Measurements from ENCODE around the gene CLSTN1.

The CLSTN1 gene

DNA sequence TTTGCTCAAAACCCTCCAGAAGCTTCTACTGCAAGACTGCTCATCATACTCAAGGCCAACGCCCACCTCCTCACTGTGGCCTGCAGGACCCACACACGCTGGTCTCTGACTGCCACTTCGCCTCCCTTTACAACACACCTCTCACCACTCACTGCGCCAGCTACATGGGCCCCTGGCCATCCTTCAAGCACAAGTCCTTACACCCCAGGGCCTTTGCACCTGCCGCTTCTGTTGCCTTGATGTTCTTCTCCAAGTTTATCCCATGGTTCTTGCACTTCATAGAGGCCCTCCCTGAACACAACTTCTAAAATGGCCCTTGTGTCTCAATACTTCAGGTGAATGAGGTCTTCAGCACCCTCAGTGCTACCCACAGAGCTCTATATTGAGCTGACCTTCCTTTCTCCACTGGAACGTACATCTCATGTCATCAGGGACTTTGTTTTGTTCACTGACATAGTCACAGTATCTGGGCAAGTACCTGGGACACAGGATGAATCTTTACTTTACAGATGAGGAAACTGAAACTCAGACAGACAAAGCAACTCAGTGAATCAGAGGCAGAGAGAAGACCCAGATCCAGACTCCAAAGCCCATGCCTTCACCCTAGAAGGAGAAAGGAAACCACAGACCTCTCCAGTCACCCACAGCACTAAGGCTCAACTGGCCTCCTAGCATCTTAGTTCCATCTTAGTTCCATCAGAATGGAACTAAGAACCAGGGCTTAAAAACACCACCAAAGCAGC lies 34.7 kb upstream of the CLSTN1 start:
- peaks cover 6% of the 10 kb centered on the region for H3K9me3 Mint-ChIP-seq
- H3K4me1 Mint-ChIP-seq: peaks cover 17% of the 10 kb centered on the region
- peak overlapping the region in 1 of 3 experiments; percentile 68 for H3K27ac Mint-ChIP-seq
- no peak overlapping the region for H3K4me3 Mint-ChIP-seq
- no peaks in the 10 kb centered on the region for H3K27me3 Mint-ChIP-seq (ENCODE audit: low read depth)
- TF ChIP-seq, protein P1, sequence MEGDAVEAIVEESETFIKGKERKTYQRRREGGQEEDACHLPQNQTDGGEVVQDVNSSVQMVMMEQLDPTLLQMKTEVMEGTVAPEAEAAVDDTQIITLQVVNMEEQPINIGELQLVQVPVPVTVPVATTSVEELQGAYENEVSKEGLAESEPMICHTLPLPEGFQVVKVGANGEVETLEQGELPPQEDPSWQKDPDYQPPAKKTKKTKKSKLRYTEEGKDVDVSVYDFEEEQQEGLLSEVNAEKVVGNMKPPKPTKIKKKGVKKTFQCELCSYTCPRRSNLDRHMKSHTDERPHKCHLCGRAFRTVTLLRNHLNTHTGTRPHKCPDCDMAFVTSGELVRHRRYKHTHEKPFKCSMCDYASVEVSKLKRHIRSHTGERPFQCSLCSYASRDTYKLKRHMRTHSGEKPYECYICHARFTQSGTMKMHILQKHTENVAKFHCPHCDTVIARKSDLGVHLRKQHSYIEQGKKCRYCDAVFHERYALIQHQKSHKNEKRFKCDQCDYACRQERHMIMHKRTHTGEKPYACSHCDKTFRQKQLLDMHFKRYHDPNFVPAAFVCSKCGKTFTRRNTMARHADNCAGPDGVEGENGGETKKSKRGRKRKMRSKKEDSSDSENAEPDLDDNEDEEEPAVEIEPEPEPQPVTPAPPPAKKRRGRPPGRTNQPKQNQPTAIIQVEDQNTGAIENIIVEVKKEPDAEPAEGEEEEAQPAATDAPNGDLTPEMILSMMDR (IDR thresholded peaks at IDR 0.05; ENCODE audit: unreplicated experiment in 3 of 3): no peak
- H3K36me3 Mint-ChIP-seq (ENCODE audit: low read depth): peaks cover 29% of the 10 kb centered on the region

DNA sequence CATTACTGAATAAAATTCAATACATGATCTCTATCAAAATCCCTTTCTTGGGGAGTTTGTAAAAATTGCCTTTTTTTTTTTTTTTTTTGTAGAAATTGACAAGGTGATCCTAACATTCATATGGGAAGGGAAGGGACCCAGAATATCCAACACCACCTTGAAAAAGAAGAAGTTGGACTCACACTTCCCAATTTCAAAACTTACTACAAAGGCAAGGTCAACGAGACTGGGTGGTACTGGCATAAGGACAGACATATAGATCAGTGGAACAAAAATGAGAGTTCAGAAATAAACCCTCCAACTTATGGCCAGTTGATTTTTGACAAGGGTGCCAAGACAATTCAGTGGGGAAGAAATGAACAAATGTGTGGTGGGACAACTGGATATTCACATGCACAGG lies 31.4 kb upstream of the CLSTN1 start:
- no peaks in the 10 kb centered on the region for H3K27me3 Mint-ChIP-seq (ENCODE audit: low read depth)
- H3K36me3 Mint-ChIP-seq (ENCODE audit: low read depth): peaks cover 31% of the 10 kb centered on the region
- no peak overlapping the region for H3K4me3 Mint-ChIP-seq
- H3K4me1 Mint-ChIP-seq: peaks cover 5% of the 10 kb centered on the region
- TF ChIP-seq, protein P1 (IDR thresholded peaks at IDR 0.05; ENCODE audit: unreplicated experiment in 3 of 3): no peak
- H3K27ac Mint-ChIP-seq: no peak overlapping the region
- peaks cover 6% of the 10 kb centered on the region for H3K9me3 Mint-ChIP-seq

DNA sequence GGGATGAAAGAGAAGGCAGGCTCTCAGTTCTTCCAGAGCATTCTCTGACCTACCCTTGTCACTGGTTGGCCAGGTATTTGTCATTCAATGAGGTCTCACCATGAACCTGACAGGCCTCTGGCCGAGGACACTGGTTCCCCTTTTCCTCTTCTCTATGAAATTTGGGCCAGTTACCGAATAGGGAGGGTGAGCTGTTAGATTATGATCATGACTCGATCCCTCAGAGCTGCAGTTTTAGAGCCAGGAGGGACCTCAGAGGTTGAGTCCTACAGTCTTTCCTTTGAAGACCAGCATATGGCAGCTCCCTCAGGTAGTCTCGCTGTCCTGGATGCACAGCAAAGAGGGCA lies 29.5 kb upstream of the CLSTN1 start:
- TF ChIP-seq, protein P1 (IDR thresholded peaks at IDR 0.05; ENCODE audit: unreplicated experiment in 3 of 3): no peak
- peaks cover 6% of the 10 kb centered on the region for H3K9me3 Mint-ChIP-seq
- H3K4me1 Mint-ChIP-seq: peaks cover 1% of the 10 kb centered on the region
- H3K27ac Mint-ChIP-seq: no peak overlapping the region
- no peaks in the 10 kb centered on the region for H3K27me3 Mint-ChIP-seq (ENCODE audit: low read depth)
- H3K36me3 Mint-ChIP-seq (ENCODE audit: low read depth): peaks cover 30% of the 10 kb centered on the region
- no peak overlapping the region for H3K4me3 Mint-ChIP-seq

DNA sequence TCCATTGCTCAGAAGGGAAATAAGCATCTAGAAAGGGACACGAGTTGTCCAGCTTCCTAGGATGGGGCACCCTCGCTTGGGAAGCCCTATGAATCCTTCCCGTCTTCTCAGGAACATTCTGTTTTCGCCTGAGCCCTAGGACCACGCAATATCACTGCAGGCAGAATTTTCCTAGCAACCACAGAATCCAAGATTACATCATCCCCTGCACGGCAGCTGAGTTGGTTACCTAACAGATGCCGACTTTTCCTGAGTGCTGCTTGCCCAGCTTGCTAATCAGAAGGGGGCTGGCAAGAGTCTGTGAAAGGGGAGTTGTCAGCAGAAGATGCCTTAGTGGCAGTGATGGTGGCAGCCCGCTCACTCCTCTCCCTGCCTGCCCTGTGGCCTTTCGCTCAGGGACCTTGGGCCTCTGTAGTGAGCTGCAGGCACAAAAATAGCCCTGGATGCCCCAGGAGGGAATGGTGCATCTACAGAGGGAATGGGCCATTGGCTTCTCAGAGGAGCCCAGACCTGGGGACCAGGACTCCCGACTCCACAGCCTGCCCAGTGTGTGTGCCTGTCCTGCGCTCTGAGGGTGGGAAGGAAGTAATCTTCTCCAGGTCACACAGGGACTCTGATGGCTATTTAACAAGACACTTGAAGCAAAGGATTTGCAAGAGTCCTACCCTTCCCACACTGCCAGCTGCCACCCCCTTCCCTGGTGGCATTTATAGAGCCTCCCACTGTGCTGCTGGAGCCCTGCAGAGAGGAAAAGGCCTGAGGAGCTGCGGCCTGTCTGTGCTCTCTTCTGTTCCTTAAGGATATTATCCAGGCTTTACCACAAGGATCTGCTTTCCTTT lies 28.9 kb upstream of the CLSTN1 start:
- H3K36me3 Mint-ChIP-seq (ENCODE audit: low read depth): peaks cover 24% of the 10 kb centered on the region
- TF ChIP-seq, protein P1 (IDR thresholded peaks at IDR 0.05; ENCODE audit: unreplicated experiment in 3 of 3): no peak
- peaks cover 6% of the 10 kb centered on the region for H3K9me3 Mint-ChIP-seq
- H3K4me3 Mint-ChIP-seq: no peak overlapping the region
- H3K27ac Mint-ChIP-seq: peak overlapping the region in 1 of 3 experiments; percentile 42
- H3K4me1 Mint-ChIP-seq: peaks cover 7% of the 10 kb centered on the region
- no peaks in the 10 kb centered on the region for H3K27me3 Mint-ChIP-seq (ENCODE audit: low read depth)

DNA sequence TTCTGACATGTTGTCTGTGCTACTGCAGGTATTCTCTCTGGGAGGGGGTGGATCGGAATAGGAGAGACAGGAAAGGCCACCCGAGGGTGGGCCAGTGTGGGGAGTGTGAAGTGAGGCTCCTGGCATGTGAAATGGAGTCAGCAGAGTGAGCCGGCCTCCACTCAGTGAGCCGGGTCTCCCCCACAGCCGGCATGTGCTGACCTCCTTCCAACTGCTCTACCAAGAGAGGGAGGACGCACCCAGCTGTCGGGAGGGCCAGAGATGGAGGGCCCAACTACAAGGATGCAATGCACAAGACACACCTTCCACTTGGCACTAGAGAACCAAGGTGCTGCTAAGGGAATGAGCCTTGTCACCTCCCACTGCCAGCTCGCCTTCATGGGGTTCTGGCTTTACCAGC lies 28.2 kb upstream of the CLSTN1 start:
- peak overlapping the region in 2 of 3 experiments; percentile 31 to 42 for H3K27ac Mint-ChIP-seq
- peaks cover 6% of the 10 kb centered on the region for H3K9me3 Mint-ChIP-seq
- H3K27me3 Mint-ChIP-seq (ENCODE audit: low read depth): no peaks in the 10 kb centered on the region
- peaks cover 13% of the 10 kb centered on the region for H3K4me1 Mint-ChIP-seq
- TF ChIP-seq, protein P1 (IDR thresholded peaks at IDR 0.05; ENCODE audit: unreplicated experiment in 3 of 3): no peak
- peaks cover 22% of the 10 kb centered on the region for H3K36me3 Mint-ChIP-seq (ENCODE audit: low read depth)
- H3K4me3 Mint-ChIP-seq: no peak overlapping the region
